ENCODE results near the gene MAST4.

DNA sequence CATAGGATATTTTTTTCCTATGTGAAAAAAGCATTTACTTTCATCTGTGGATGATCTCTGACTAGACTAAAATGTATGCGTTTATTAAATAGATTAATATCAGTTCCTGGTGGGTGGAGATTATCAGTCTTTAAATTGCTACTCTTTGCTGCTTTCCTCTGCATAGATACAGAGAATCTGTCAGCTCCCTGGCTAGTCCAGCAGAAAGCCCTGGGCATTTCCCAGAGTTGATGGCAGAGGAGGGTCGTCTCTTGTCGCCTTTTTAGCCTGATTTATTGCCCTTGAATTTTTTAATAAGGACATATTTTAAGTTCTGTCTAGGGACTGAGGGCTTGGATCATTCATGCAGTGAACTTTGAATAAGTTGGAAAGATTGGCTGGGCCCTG lies 434.9 kb downstream of the MAST4 start:
- no peak for TF ChIP-seq EZH2 (IDR thresholded peaks at IDR 0.05; ENCODE audit: low read length, missing control alignments)
- TF ChIP-seq, protein P1, sequence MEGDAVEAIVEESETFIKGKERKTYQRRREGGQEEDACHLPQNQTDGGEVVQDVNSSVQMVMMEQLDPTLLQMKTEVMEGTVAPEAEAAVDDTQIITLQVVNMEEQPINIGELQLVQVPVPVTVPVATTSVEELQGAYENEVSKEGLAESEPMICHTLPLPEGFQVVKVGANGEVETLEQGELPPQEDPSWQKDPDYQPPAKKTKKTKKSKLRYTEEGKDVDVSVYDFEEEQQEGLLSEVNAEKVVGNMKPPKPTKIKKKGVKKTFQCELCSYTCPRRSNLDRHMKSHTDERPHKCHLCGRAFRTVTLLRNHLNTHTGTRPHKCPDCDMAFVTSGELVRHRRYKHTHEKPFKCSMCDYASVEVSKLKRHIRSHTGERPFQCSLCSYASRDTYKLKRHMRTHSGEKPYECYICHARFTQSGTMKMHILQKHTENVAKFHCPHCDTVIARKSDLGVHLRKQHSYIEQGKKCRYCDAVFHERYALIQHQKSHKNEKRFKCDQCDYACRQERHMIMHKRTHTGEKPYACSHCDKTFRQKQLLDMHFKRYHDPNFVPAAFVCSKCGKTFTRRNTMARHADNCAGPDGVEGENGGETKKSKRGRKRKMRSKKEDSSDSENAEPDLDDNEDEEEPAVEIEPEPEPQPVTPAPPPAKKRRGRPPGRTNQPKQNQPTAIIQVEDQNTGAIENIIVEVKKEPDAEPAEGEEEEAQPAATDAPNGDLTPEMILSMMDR (conservative IDR thresholded peaks at IDR 0.05 in 1 of 2, IDR thresholded peaks at IDR 0.05 in 1 of 2; ENCODE audit: low read depth in 1 of 2, low read length in 2 of 2), result no peak

All from fibroblast of lung (primary cell).